Panc1 (cell line): Measurements from ENCODE around the gene MEIS1. TPM values are rescaled to one million over a fixed set of nuclear protein-coding genes. Genes with fewer than 3 reads are reported as not detected.

Experiments
- ATAC-seq: fragments of 200-7000 bp; cut with Tn5 transposase; 2 replicates; pipeline ENCODE4 v1.9.1; 2020; ENCODE audit warnings: mild to moderate bottlenecking, moderate library complexity
- BruUV-seq: library from RNA; stranded (reverse); fragments of 400-500 nt; replicated peaks from 2 replicates; lab custom pipeline; 2021; lab: Mats Ljungman, UMichigan
- CTCF ChIA-PET: fragments of 300-600 bp; sonication (Branson Sonifier 250); formaldehyde crosslinking; loops from one replicate; lab custom pipeline; 2022; ENCODE audit warnings: antibody characterized with exemption; lab: Charles Lee
- POLR2A ChIA-PET: fragments of 300-600 bp; sonication (Branson Sonifier 250); formaldehyde crosslinking; loops from one replicate; lab custom pipeline; 2022; ENCODE audit warnings: antibody characterized with exemption; lab: Charles Lee
- DNase-seq: peaks from one replicate; pipeline ENCODE4 v3.0.0-alpha.2; 2010; ENCODE audit warnings: low read depth, low spot score
- H3K27ac ChIP-seq: 2 replicates; pipeline ENCODE4 v1.5.1; 2011; ENCODE audit warnings: mild to moderate bottlenecking, low read length, inconsistent platforms
- H3K27me3 ChIP-seq: fragments of 200-500 bp; sonication (Bioruptor generic); 2 replicates; pipeline ENCODE4 v1.6.0; 2014; ENCODE audit warnings: low read length, inconsistent platforms; ENCODE audit not compliant: control insufficient read depth, insufficient read depth
- H3K36me3 ChIP-seq: fragments of 200-500 bp; sonication (Bioruptor generic); 2 replicates; pipeline ENCODE4 v1.5.1; 2014; ENCODE audit warnings: inconsistent platforms, mild to moderate bottlenecking, low read length, moderate library complexity; ENCODE audit not compliant: control insufficient read depth, insufficient read depth
- H3K4me1 ChIP-seq: 2 replicates; pipeline ENCODE4 v1.5.1; 2011; ENCODE audit warnings: inconsistent platforms, mild to moderate bottlenecking, low read length, moderate library complexity; ENCODE audit not compliant: control insufficient read depth, insufficient read depth
- H3K4me3 ChIP-seq, 2 experiments: 2 replicates each; pipeline ENCODE4 v1.5.1; 2011 to 2012; ENCODE audit warnings: low read depth in 2 of 2, low read length in 2 of 2, mild to moderate bottlenecking in 2 of 2, inconsistent platforms in 1 of 2, moderate library complexity in 1 of 2
- H3K9me3 ChIP-seq: fragments of 200-500 bp; sonication (Bioruptor generic); 2 replicates; pipeline ENCODE4 v1.5.1; 2014; ENCODE audit warnings: low read depth, mild to moderate bottlenecking, inconsistent platforms, low read length, moderate library complexity; ENCODE audit not compliant: control insufficient read depth, insufficient read depth
- POLR2AphosphoS5 ChIP-seq: IDR thresholded peaks from 2 replicates; pipeline ENCODE4 v1.6.1; 2012; ENCODE audit warnings: mild to moderate bottlenecking, low read depth, low read length, moderate library complexity
- SIN3A ChIP-seq: IDR thresholded peaks from 2 replicates; pipeline ENCODE4 v1.6.1; 2012; ENCODE audit warnings: low read depth, mild to moderate bottlenecking, low read length, moderate library complexity, borderline replicate concordance; ENCODE audit not compliant: insufficient read depth
- TCF7L2 ChIP-seq: IDR thresholded peaks from 2 replicates; pipeline ENCODE4 v1.6.1; 2011; ENCODE audit warnings: mild to moderate bottlenecking, low read depth, low read length, inconsistent platforms
- in situ Hi-C: cut with HindIII; loops from 2 replicates; pipeline ENCODE4 v1.10.0; 2016; ENCODE audit warnings: low sequenced_read_pairs, low pct_unique_long_range_greater_than_20kb
- intact Hi-C: fragments of 100-400 bp; cut with micrococcal nuclease; formaldehyde crosslinking; loops from one replicate; pipeline ENCODE4 v1.10.0; 2022; ENCODE audit not compliant: unreplicated experiment
- total RNA-seq: library from RNA; stranded (reverse); gene quantifications from one replicate; pipeline ENCODE4 v1.2.1, GENCODE V29; 2021; ENCODE audit not compliant: unreplicated experiment
- TF ChIP-seq, protein P1 (sequence below), 2 experiments: IDR thresholded peaks; 2 replicates each; pipeline ENCODE4 v1.6.1; 2011 to 2012; ENCODE audit warnings: low read depth in 2 of 2, control low read depth in 1 of 2, low read length in 1 of 2, mild to moderate bottlenecking in 1 of 2, moderate library complexity in 1 of 2; ENCODE audit not compliant: insufficient read depth in 1 of 2
- TF ChIP-seq, protein P2 (sequence below): fragments of 450-650 bp; IDR thresholded peaks from 2 replicates; pipeline ENCODE4 v1.5.1; 2017; ENCODE audit warnings: mild to moderate bottlenecking

The MEIS1 gene
- total RNA-seq, 1 experiment from 2014 or later: 2.0 TPM

DNA sequence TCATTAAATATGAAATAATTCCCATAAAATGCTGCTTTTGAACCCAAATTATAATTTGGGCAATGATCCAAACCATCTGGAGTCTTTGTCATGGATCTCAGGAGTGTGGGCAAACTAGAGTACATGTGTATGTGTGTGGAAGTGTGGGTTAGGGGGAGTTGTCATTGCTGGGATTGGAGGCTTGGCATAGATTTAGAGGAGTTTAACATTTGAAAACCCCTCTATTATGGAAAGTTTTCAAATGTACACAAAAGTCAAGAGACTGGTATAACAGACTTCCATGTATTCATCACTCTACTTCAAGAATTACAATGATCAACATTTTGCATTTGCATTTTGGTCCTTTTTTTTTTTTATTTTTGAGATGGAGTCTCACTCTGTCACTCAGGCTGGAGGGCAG, 159.1 kb downstream of the MEIS1 start:
- DNase-seq (no peak), ATAC-seq (no peak)
- intact Hi-C loops: loop anchor here (10.0 kb wide), 1 partner anchor 731 kb away; no protein-coding TSS in a partner anchor
- no peaks in the 10 kb centered on the region for H3K9me3 ChIP-seq
- H3K27ac ChIP-seq: no peak overlapping the region
- no peak for TF ChIP-seq SIN3A
- TF ChIP-seq, protein P1, sequence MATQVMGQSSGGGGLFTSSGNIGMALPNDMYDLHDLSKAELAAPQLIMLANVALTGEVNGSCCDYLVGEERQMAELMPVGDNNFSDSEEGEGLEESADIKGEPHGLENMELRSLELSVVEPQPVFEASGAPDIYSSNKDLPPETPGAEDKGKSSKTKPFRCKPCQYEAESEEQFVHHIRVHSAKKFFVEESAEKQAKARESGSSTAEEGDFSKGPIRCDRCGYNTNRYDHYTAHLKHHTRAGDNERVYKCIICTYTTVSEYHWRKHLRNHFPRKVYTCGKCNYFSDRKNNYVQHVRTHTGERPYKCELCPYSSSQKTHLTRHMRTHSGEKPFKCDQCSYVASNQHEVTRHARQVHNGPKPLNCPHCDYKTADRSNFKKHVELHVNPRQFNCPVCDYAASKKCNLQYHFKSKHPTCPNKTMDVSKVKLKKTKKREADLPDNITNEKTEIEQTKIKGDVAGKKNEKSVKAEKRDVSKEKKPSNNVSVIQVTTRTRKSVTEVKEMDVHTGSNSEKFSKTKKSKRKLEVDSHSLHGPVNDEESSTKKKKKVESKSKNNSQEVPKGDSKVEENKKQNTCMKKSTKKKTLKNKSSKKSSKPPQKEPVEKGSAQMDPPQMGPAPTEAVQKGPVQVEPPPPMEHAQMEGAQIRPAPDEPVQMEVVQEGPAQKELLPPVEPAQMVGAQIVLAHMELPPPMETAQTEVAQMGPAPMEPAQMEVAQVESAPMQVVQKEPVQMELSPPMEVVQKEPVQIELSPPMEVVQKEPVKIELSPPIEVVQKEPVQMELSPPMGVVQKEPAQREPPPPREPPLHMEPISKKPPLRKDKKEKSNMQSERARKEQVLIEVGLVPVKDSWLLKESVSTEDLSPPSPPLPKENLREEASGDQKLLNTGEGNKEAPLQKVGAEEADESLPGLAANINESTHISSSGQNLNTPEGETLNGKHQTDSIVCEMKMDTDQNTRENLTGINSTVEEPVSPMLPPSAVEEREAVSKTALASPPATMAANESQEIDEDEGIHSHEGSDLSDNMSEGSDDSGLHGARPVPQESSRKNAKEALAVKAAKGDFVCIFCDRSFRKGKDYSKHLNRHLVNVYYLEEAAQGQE (IDR thresholded peaks at IDR 0.05; ENCODE audit: insufficient read depth in 1 of 2, low read depth in 2 of 2, low read length in 1 of 2): no peak
- no peak for TF ChIP-seq POLR2AphosphoS5
- TF ChIP-seq, protein P2, sequence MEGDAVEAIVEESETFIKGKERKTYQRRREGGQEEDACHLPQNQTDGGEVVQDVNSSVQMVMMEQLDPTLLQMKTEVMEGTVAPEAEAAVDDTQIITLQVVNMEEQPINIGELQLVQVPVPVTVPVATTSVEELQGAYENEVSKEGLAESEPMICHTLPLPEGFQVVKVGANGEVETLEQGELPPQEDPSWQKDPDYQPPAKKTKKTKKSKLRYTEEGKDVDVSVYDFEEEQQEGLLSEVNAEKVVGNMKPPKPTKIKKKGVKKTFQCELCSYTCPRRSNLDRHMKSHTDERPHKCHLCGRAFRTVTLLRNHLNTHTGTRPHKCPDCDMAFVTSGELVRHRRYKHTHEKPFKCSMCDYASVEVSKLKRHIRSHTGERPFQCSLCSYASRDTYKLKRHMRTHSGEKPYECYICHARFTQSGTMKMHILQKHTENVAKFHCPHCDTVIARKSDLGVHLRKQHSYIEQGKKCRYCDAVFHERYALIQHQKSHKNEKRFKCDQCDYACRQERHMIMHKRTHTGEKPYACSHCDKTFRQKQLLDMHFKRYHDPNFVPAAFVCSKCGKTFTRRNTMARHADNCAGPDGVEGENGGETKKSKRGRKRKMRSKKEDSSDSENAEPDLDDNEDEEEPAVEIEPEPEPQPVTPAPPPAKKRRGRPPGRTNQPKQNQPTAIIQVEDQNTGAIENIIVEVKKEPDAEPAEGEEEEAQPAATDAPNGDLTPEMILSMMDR: no peak
- no peak for TF ChIP-seq TCF7L2
- POLR2A ChIA-PET: no interaction called here
- no peak overlapping the region for H3K4me3 ChIP-seq
- CTCF ChIA-PET: no interaction called here
- in situ Hi-C loops: no loop called here
- H3K4me1 ChIP-seq: no peaks in the 10 kb centered on the region
- no peaks in the 10 kb centered on the region; the same call in 1 of the 2 replicates for H3K27me3 ChIP-seq
- BruUV-seq: no TSS peak
- H3K36me3 ChIP-seq: no peaks in the 10 kb centered on the region

DNA sequence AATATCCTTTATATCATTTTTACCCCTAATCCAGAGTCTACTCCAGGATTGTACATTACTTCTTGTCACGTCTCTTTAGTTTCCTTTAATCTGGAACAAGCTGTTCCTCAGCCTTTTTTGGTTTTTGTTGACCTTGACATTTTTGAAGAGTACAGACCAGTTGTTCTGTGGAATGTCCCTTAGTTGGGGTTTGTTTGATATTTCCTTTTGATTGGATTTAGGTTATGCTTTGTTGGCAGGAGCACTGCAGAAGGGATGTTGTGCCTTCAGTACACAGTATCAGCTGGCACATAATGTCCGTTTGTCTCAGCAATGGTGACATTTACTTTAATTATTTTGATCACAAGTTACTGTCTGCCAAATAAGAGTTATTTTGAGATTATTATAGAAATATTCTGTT, 160.6 kb downstream of the MEIS1 start:
- TF ChIP-seq SIN3A (no peak), POLR2AphosphoS5 (no peak), TCF7L2 (no peak)
- TF ChIP-seq, protein P1 (IDR thresholded peaks at IDR 0.05; ENCODE audit: insufficient read depth in 1 of 2, low read depth in 2 of 2, low read length in 1 of 2): no peak
- TF ChIP-seq, protein P2: no peak
- Histone ChIP-seq H3K9me3 (no peaks in the 10 kb centered on the region), H3K27ac (no peak overlapping the region), H3K4me1 (no peaks in the 10 kb centered on the region), H3K36me3 (no peaks in the 10 kb centered on the region), H3K4me3 (no peak overlapping the region), H3K27me3 (no peaks in the 10 kb centered on the region; the same call in 1 of the 2 replicates)
- no peak for DNase-seq
- ATAC-seq: no peak
- in situ Hi-C loops: no loop called here
- BruUV-seq: no TSS peak
- ChIA-PET CTCF (no interaction called here), POLR2A (no interaction called here)
- intact Hi-C loops: loop anchor here (10.0 kb wide), 1 partner anchor 729 kb away; no protein-coding TSS in a partner anchor
